ENCODE data around the gene RBMX.
A peak's percentile ranks its signal among the peaks of the same experiment; 100 is the strongest.
"Not testable (repeated sequence)": the region's sequence is repeated elsewhere in the genome, so short reads cannot be mapped to it uniquely, and the experiment has no call there.

RBMX gene

GRCh38 chrX:136909119-136909705 lies 28.7 kb upstream of the RBMX start:
- H3K4me3 ChIP-seq (ENCODE audit: low read length), result peak overlapping the region; percentile 62
- peak; percentile 73 for DNase-seq (ENCODE audit: low read depth)
- no peak for TF ChIP-seq CTCF (IDR thresholded peaks at IDR 0.05; ENCODE audit: insufficient read depth, low read depth, low read length, missing control alignments)

- no peak for DNase-seq (ENCODE audit: low read depth)
- H3K4me3 ChIP-seq (ENCODE audit: low read length), result no peak overlapping the region
- no peak for TF ChIP-seq CTCF (IDR thresholded peaks at IDR 0.05; ENCODE audit: insufficient read depth, low read depth, low read length, missing control alignments)
Observed at GRCh38 chrX:136907621-136908020, 27.1 kb upstream of the RBMX start.

- H3K4me3 ChIP-seq (ENCODE audit: low read length), result no peak overlapping the region
- TF ChIP-seq CTCF (IDR thresholded peaks at IDR 0.05; ENCODE audit: insufficient read depth, low read depth, low read length, missing control alignments), result no peak
- DNase-seq (ENCODE audit: low read depth), result no peak
Observed at GRCh38 chrX:136906921-136907510, 26.5 kb upstream of the RBMX start.

GRCh38 chrX:136904067-136904466 lies 23.5 kb upstream of the RBMX start:
- not testable (repeated sequence) for H3K4me3 ChIP-seq (ENCODE audit: low read length); DNase-seq (ENCODE audit: low read depth)

GRCh38 chrX:136900071-136900470 lies 19.5 kb upstream of the RBMX start:
- not testable (repeated sequence) for DNase-seq (ENCODE audit: low read depth); H3K4me3 ChIP-seq (ENCODE audit: low read length)

DNA sequence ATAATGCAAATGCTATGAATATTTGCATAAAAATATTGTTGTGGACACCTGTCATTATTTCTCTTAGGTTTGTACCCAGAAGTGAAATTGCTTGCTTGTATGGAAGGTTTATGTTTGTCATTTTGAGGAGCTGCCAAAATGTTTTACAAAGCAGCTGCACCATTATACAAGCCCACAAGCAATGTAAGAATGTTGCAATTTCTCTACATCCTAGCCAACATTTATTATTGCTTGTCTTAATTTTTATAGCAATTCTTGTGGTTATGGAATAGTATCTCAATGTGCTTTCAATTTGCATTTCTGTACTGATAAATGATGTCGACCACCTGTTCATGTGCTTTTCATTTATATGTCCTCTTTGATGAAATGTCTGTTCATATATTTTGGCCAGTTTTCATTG lies 18.7 kb upstream of the RBMX start:
- TF ChIP-seq CTCF (IDR thresholded peaks at IDR 0.05; ENCODE audit: insufficient read depth, low read depth, low read length, missing control alignments), result no peak
- no peak overlapping the region for H3K4me3 ChIP-seq (ENCODE audit: low read length)
- no peak for DNase-seq (ENCODE audit: low read depth)

GRCh38 chrX:136898752-136899151 lies 18.2 kb upstream of the RBMX start:
- not testable (repeated sequence) for H3K4me3 ChIP-seq (ENCODE audit: low read length); DNase-seq (ENCODE audit: low read depth)

DNA sequence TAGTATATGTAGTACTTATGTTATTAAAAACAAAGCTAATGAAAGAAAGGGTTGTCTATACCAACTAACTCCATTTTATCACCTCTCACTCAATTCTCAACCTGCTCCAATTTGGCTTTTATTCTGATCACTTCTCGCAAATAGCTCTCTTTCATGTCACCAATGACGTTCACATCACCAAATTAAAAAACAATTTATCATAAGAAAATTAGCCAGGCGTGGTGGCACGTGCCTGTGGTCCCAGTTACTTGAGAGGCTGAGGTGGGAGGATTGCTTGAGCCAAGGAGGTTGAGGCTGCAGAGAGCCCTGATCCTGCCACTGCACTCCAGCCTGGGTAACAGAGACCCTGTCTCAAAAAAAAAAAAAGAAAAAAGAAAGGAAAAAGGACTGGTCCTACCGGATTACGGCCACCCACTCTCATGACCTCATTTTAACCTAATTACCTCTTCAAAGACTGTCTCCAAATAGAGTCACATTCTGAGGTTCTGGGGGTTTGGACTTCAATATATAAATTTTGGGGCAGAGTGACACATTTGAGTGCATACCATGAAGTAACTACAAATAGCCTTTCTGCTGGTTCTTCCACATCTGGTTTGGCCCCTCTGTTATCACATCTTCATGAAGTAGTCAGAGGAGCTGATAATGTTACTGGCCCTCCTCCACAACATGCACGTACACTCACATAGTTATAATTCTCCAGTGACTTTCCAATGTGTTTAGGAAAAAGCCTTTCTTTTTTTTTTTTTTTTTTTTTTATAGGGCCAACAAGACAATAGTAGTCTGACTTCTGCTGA lies 15.8 kb upstream of the RBMX start:
- TF ChIP-seq CTCF (IDR thresholded peaks at IDR 0.05; ENCODE audit: insufficient read depth, low read depth, low read length, missing control alignments), result no peak
- no peak overlapping the region for H3K4me3 ChIP-seq (ENCODE audit: low read length)
- no peak for DNase-seq (ENCODE audit: low read depth)

Data from epithelial cell of esophagus (primary cell).